Upper lobe of left lung (tissue), 6 donors: Measurements from ENCODE around the gene PLD4. TPM values are rescaled to one million over a fixed set of nuclear protein-coding genes. Genes with fewer than 3 reads are reported as not detected.
A peak's percentile ranks its signal among the peaks of the same experiment; 100 is the strongest.
"Not testable (repeated sequence)": the region's sequence is repeated elsewhere in the genome, so short reads cannot be mapped to it uniquely, and the experiment has no call there.

Source experiments
- ATAC-seq, 2 donors: fragments of 200-7000 bp; cut with Tn5 transposase; one replicate each; pipeline ENCODE4 v1.9.1; 2022; ENCODE audit warnings: mild to moderate bottlenecking in 2 of 2, moderate library complexity in 2 of 2; ENCODE audit not compliant: low FRiP score in 2 of 2
- DNase-seq, 2 donors: peaks; one replicate each; pipeline ENCODE4 v3.0.0-alpha.2; 2019 to 2020
- H3K27ac ChIP-seq, 4 donors: fragments of 200-600 bp; sonication (generic); one replicate each; pipeline ENCODE4 v1.5.1; 2016 to 2019
- H3K27me3 ChIP-seq, 4 donors: fragments of 200-600 bp; sonication (generic); one replicate each; pipeline ENCODE4 v1.5.1; 2017 to 2019
- H3K36me3 ChIP-seq, 4 donors: fragments of 200-600 bp; sonication (generic); one replicate each; pipeline ENCODE4 v1.5.1; 2016 to 2019
- H3K4me1 ChIP-seq, 4 donors: fragments of 200-600 bp; sonication (generic); one replicate each; pipeline ENCODE4 v1.5.1; 2018 to 2019
- H3K4me3 ChIP-seq, 4 donors: fragments of 200-600 bp; sonication (generic); one replicate each; pipeline ENCODE4 v1.5.1; 2017 to 2019; ENCODE audit warnings: mild to moderate bottlenecking in 2 of 4, moderate library complexity in 1 of 4
- H3K9me3 ChIP-seq, 4 donors: fragments of 200-600 bp; sonication (generic); one replicate each; pipeline ENCODE4 v1.5.1; 2018 to 2019
- EP300 ChIP-seq, 4 donors: sonication (generic); formaldehyde crosslinking; IDR thresholded peaks; one replicate each; pipeline ENCODE4 v1.5.1; 2017; ENCODE audit warnings: antibody characterized with exemption in 4 of 4, control low read depth in 2 of 4
- POLR2A ChIP-seq, 4 donors: fragments of 450-650 bp; IDR thresholded peaks; one replicate each; pipeline ENCODE4 v1.5.1; 2016 to 2017; ENCODE audit warnings: antibody characterized with exemption in 4 of 4, mild to moderate bottlenecking in 2 of 4
- POLR2AphosphoS5 ChIP-seq, 2 donors: sonication (generic); formaldehyde crosslinking; IDR thresholded peaks; one replicate each; pipeline ENCODE4 v1.5.1; 2017; ENCODE audit warnings: antibody characterized with exemption in 2 of 2
- WGBS, 2 donors: methylation state at CpG; one replicate each; pipeline ENCODE4 v1.1.5; 2017 to 2018; 5-methylcytosine and 5-hydroxymethylcytosine counted together
- total RNA-seq, 6 donors: library from RNA; depleted of rRNA in 4 of 6; stranded (reverse); fragments of >200 nt in 4 of 6; gene quantifications; one replicate each; pipeline versions ENCODE4 v1.1.0 to v1.2.1, GENCODE V29; 2016 to 2021
- TF ChIP-seq, protein P1 (sequence below), 6 experiments: fragments of 450-650 bp in 4 of 6; fragments of 200-600 bp in 2 of 6; sonication (generic) in 2 of 6; IDR thresholded peaks; one replicate each; pipeline ENCODE4 v1.5.1; 2016 to 2019; ENCODE audit warnings: antibody characterized with exemption in 6 of 6
- donor health status: DM: no; HTN: no; CAD: no; lungs with moderate emphysema.
- donor health status: DM: no; HTN: yes; CAD: no; lungs with severe emphysema.

Gene PLD4
- total RNA-seq, 6 donors from 2014 or later = under 0.01 to 6.1 (median 2.5) TPM; not detected in 3

DNA sequence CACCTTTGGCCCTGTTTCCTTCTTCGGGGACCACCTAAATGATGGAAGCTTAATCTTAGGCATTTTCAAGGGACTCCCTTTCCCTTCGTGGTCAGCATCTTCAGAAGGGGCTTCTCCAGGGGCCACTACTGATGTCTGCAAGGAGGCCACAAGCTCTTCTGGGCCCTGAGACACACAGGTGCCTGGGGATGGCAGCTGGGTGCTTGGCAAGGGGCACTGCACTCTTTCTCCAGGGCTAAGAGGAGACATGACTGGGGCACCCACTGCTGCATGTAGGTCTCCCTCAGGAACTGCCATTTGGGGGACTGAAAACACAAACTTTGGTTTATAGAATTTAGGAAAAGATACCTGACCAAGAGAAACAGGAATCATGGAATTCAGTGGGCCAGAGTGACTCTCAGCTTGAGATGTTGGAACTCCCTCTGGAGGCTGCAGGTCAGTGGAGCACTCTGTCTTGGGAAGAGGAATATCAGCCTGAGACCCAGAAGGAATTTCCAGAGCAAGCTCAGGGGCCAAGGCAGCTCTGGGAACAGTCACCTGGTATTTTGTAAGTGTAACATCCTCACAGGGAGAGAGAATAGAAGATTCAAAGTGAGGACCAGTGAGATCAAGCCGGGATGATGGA is 16.0 kb downstream of the PLD4 start:
- H3K36me3 ChIP-seq = no peaks in the 10 kb centered on the region
- DNase-seq (no peak), ATAC-seq (no peak)
- H3K4me1 ChIP-seq = no peaks in the 10 kb centered on the region
- TF ChIP-seq EP300 (IDR thresholded peaks at IDR 0.05) = no peak
- no peak for TF ChIP-seq POLR2A (IDR thresholded peaks at IDR 0.05)
- TF ChIP-seq, protein P1, sequence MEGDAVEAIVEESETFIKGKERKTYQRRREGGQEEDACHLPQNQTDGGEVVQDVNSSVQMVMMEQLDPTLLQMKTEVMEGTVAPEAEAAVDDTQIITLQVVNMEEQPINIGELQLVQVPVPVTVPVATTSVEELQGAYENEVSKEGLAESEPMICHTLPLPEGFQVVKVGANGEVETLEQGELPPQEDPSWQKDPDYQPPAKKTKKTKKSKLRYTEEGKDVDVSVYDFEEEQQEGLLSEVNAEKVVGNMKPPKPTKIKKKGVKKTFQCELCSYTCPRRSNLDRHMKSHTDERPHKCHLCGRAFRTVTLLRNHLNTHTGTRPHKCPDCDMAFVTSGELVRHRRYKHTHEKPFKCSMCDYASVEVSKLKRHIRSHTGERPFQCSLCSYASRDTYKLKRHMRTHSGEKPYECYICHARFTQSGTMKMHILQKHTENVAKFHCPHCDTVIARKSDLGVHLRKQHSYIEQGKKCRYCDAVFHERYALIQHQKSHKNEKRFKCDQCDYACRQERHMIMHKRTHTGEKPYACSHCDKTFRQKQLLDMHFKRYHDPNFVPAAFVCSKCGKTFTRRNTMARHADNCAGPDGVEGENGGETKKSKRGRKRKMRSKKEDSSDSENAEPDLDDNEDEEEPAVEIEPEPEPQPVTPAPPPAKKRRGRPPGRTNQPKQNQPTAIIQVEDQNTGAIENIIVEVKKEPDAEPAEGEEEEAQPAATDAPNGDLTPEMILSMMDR (IDR thresholded peaks at IDR 0.05) = no peak
- TF ChIP-seq POLR2AphosphoS5 (IDR thresholded peaks at IDR 0.05) = no peak
- H3K27ac ChIP-seq = no peak overlapping the region
- H3K27me3 ChIP-seq = no peaks in the 10 kb centered on the region
- H3K4me3 ChIP-seq = no peak overlapping the region
- 81 to 85% methylated on average over 3 of the region's 3 CpGs for WGBS, 2 donors
- H3K9me3 ChIP-seq = no peaks in the 10 kb centered on the region

DNA sequence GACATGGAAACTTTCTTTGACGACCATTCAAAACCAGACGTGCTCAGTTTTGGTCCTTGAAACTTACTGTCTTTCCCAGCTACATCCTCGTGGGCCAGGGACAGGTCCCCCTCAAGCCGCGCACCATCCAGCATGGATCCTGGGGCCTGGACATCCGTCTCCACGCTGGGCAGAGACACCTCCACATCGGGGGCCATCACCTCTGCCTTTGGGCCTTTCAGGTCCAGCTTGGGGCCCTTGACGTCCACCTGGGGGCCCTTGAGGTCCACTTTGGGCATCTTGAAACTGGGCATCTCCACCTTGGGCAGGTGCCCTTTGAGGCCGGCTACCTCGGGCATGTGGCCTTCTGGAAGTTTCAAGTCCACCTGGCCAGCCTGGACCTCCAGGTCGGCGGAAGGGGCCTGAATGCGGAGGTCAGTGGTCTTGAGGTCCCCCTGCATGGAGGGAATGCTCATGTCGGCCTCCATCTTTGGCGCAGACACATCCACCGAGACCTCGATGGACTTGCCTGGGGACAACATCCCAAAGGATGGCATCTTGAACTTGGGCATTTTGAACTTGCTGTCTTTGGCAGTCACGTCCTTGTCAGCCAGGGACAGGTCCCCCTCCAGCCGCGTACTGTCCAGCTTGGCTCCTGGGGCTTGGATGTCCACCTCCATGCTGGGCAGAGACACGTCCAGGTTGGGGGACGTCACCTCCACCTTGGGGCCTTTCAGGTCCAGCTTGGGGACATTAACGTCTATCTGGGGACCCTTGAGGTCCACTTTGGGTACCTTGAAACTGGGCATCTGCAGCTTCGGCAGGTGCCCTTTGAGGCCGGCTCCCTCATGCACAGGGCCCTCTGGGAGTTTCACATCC is 17.1 kb downstream of the PLD4 start:
- DNase-seq = peak in 1 of 2 donors; percentile 41
- TF ChIP-seq POLR2A (IDR thresholded peaks at IDR 0.05) (no peak), EP300 (IDR thresholded peaks at IDR 0.05) (no peak), POLR2AphosphoS5 (IDR thresholded peaks at IDR 0.05) (no peak)
- TF ChIP-seq, protein P1 (IDR thresholded peaks at IDR 0.05) = no peak
- Histone ChIP-seq H3K27me3 (no peaks in the 10 kb centered on the region), H3K27ac (no peak overlapping the region), H3K4me1 (no peaks in the 10 kb centered on the region), H3K4me3 (no peak overlapping the region), H3K36me3 (no peaks in the 10 kb centered on the region), H3K9me3 (no peaks in the 10 kb centered on the region)
- no peak for ATAC-seq
- WGBS, 2 donors = 90 to 91% methylated on average over 19 to 26 of the region's 26 CpGs

DNA sequence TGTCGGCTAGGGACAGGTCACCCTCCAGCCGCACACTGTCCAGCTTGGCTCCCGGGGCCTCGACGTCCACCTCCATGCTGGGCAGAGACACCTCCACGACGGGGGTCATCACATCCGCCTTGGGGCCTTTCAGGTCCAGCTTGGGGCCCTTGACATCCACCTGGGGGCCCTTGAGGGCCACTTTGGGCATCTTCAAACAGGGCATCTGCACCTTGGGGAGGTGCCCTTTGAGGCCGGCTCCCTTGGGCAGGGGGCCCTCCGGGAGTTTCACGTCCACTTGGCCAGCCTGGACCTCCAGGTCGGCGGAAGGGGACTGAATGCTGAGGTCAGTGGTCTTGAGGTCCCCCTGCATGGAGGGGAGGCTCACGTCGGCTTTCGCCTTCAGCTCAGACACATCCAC is 17.9 kb downstream of the PLD4 start:
- ATAC-seq (no peak), DNase-seq (peak in 1 of 2 donors; percentile 62)
- no peaks in the 10 kb centered on the region for H3K27me3 ChIP-seq
- no peak overlapping the region for H3K4me3 ChIP-seq
- WGBS, 2 donors = 88 to 98% methylated on average over 7 to 16 of the region's 16 CpGs
- no peaks in the 10 kb centered on the region for H3K4me1 ChIP-seq
- H3K27ac ChIP-seq = no peak overlapping the region
- TF ChIP-seq EP300 (IDR thresholded peaks at IDR 0.05) (no peak), POLR2AphosphoS5 (IDR thresholded peaks at IDR 0.05) (no peak), POLR2A (IDR thresholded peaks at IDR 0.05) (no peak)
- TF ChIP-seq, protein P1 (IDR thresholded peaks at IDR 0.05) = no peak
- H3K9me3 ChIP-seq = no peaks in the 10 kb centered on the region
- H3K36me3 ChIP-seq = no peaks in the 10 kb centered on the region

DNA sequence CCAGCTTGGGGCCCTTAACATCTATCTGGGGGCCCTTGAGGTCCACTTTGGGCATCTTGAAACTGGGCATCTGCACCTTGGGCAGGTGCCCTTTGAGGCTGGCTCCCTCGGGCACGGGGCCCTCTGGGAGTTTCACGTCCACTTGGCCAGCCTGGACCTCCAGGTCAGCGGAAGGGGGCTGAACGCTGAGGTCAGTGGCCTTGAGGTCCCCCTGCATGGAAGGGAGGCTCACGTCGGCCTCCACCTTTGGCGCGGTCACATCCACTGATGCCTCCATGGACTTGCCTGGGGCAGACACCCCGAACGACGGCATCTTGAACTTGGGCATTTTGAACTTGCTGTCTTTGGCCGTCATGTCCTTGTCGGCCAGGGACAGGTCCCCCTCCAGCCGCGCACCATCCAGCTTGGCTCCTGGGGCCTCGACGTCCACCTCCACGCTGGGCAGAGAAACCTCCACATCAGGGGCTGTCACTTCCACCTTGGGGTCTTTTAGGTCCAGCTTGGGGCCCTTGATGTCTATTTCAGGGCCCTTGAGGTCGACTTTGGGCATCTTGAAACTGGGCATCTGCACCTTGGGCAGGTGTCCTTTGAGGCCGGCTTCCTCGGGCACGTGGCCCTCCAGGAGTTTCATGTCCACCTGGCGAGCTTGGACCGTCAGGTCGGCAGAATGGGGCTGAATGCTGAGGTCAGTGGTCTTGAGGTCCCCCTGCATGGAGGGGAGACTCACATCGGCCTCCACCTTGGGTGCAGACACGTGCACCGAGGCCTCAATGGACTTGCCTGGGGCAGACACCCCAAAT is 18.7 kb downstream of the PLD4 start:
- not testable (repeated sequence) for ATAC-seq, H3K4me3 ChIP-seq, H3K27me3 ChIP-seq, H3K9me3 ChIP-seq, H3K4me1 ChIP-seq, H3K36me3 ChIP-seq, H3K27ac ChIP-seq
- DNase-seq = peak in 1 of 2 donors; percentile 68
- WGBS, 2 donors = 89 to 94% methylated on average over 18 to 29 of the region's 29 CpGs

DNA sequence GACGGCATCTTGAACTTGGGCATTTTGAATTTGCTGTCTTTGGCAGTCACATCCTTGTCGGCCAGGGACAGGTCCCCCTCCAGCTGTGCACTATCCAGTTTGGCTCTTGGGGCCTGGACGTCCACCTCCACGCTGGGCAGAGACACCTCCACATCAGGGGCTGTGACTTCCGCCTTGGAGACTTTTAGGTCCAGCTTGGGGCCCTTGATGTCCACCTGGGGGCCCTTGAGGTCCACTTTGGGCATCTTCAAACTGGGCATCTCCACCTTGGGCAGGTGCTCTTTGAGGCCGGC is 19.3 kb downstream of the PLD4 start:
- H3K27ac ChIP-seq, H3K36me3 ChIP-seq, ATAC-seq, H3K9me3 ChIP-seq, H3K27me3 ChIP-seq, H3K4me1 ChIP-seq, H3K4me3 ChIP-seq: not testable (repeated sequence)
- WGBS, 2 donors = 87 to 90% methylated on average over 5 to 6 of the region's 6 CpGs
- peak in 1 of 2 donors; percentile 43 for DNase-seq

DNA sequence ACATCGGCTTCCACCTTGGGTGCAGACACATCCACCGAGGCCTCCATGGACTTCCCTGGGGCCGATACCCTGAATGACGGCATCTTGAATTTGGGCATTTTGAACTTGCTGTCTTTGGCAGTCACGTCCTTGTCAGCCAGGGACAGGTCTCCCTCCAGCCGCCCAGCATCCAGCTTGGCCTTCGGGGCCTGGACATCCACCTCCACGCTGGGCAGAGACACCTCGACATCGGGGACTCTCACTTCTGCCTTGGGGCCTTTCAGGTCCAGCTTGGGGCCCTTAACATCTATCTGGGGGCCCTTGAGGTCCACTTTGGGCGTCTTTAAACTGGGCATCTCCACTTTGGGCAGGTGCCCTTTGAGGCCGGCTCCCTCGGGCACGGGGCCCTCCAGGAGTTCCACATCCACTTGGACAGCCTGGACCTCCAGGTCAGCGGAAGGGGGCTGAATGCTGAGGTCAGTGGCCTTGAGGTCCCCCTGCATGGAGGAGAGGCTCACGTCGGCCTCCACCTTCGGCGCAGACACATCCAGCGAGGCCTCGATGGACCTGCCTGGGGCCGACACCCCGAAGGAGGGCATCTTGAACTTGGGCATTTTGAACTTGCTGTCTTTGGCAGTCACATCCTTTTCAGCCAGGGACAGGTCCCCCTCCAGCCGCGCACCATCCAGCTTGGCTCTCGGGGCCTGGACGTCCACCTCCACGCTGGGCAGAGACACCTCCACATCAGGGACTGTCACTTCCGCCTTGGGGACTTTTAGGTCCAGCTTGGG is 19.9 kb downstream of the PLD4 start:
- H3K4me3 ChIP-seq, H3K9me3 ChIP-seq, ATAC-seq, H3K4me1 ChIP-seq, H3K36me3 ChIP-seq, H3K27ac ChIP-seq, H3K27me3 ChIP-seq: not testable (repeated sequence)
- peak in 1 of 2 donors; percentile 60 for DNase-seq
- WGBS, 2 donors = 88 to 93% methylated on average over 12 to 25 of the region's 29 CpGs

DNA sequence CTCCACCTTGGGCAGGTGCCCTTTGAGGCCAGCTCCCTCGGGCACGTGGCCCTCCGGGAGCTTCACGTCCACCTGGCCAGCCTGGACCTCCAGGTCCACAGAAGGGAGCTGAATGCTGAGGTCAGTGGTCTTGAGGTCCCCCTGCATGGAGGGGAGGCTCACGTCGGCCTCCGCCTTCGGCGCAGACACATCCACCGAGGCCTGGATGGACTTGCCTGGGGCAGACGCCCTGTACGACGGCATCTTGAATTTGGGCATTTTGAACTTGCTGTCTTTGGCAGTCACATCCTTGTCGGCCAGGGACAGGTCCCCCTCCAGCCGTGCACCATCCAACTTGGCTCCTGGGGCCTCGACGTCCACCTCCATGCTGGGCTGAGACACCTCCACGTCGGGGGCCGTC is 20.6 kb downstream of the PLD4 start:
- not testable (repeated sequence) for H3K27ac ChIP-seq, H3K36me3 ChIP-seq, H3K27me3 ChIP-seq, H3K4me1 ChIP-seq, H3K4me3 ChIP-seq, ATAC-seq, H3K9me3 ChIP-seq
- WGBS, 2 donors = 91% methylated on average over 15 to 20 of the region's 20 CpGs
- DNase-seq = peak in 1 of 2 donors; percentile 71
